Measurements from ENCODE around the gene COA8. TPM values are rescaled to one million over a fixed set of nuclear protein-coding genes. Genes with fewer than 3 reads are reported as not detected.

Gene COA8
- polyA plus RNA-seq, 1 donor from 2014 or later: 169 TPM

GRCh38 chr14:103626146-103626850 is 63.5 kb downstream of the COA8 start:
- no peaks in the 10 kb centered on the region for H3F3A ChIP-seq (ENCODE audit: insufficient read depth, low read length, poor library complexity, severe bottlenecking)
- H3K9me2 ChIP-seq (ENCODE audit: insufficient read depth, low read length): no peaks in the 10 kb centered on the region
- H3K27me3 ChIP-seq (ENCODE audit: insufficient read depth, low read depth, low read length): no peaks in the 10 kb centered on the region
- no peak overlapping the region for H3K4me2 ChIP-seq (ENCODE audit: low read length)
- peaks cover 28% of the 10 kb centered on the region for H3K79me2 ChIP-seq (replicated peaks; ENCODE audit: insufficient read depth, low read length)
- no peaks in the 10 kb centered on the region for H3K36me3 ChIP-seq (ENCODE audit: insufficient read depth, low read length)
- H3K9me3 ChIP-seq (ENCODE audit: low read length): no peaks in the 10 kb centered on the region
- H3K27ac ChIP-seq (ENCODE audit: low read length): no peak overlapping the region
- no peak overlapping the region for H2AFZ ChIP-seq (ENCODE audit: low read depth, low read length)
- no peak overlapping the region for H3K9ac ChIP-seq (ENCODE audit: low read length)
- no peaks in the 10 kb centered on the region for H4K20me1 ChIP-seq (ENCODE audit: insufficient read depth)
- H3K4me3 ChIP-seq (ENCODE audit: low read length): no peak overlapping the region
- TF ChIP-seq EZH2 (IDR thresholded peaks at IDR 0.05; ENCODE audit: borderline replicate concordance, insufficient read depth, low read length, poor library complexity, severe bottlenecking) (no peak), POLR2AphosphoS5 (IDR thresholded peaks at IDR 0.05) (no peak), SMC3 (conservative IDR thresholded peaks at IDR 0.05; ENCODE audit: poor library complexity) (no peak)

GRCh38 chr14:103627073-103628025 is 64.6 kb downstream of the COA8 start:
- Histone ChIP-seq H3K27ac (ENCODE audit: low read length) (no peak overlapping the region), H3K79me2 (replicated peaks; ENCODE audit: insufficient read depth, low read length) (peaks cover 38% of the 10 kb centered on the region), H4K20me1 (ENCODE audit: insufficient read depth) (no peaks in the 10 kb centered on the region), H2AFZ (ENCODE audit: low read depth, low read length) (no peak overlapping the region), H3F3A (ENCODE audit: insufficient read depth, low read length, poor library complexity, severe bottlenecking) (no peaks in the 10 kb centered on the region), H3K4me2 (ENCODE audit: low read length) (no peak overlapping the region), H3K27me3 (ENCODE audit: insufficient read depth, low read depth, low read length) (no peaks in the 10 kb centered on the region), H3K4me3 (ENCODE audit: low read length) (no peak overlapping the region), H3K9me2 (ENCODE audit: insufficient read depth, low read length) (no peaks in the 10 kb centered on the region), H3K36me3 (ENCODE audit: insufficient read depth, low read length) (no peaks in the 10 kb centered on the region), H3K9me3 (ENCODE audit: low read length) (no peaks in the 10 kb centered on the region), H3K9ac (ENCODE audit: low read length) (no peak overlapping the region)
- TF ChIP-seq CTCF (IDR thresholded peaks at IDR 0.05; ENCODE audit: poor library complexity, severe bottlenecking) (no peak), MXI1 (conservative IDR thresholded peaks at IDR 0.05; ENCODE audit: poor library complexity, severe bottlenecking) (no peak), POLR2AphosphoS5 (IDR thresholded peaks at IDR 0.05) (no peak), REST (IDR thresholded peaks at IDR 0.05; ENCODE audit: borderline replicate concordance) (no peak), EP300 (conservative IDR thresholded peaks at IDR 0.05; ENCODE audit: poor library complexity, severe bottlenecking) (no peak), EZH2 (IDR thresholded peaks at IDR 0.05; ENCODE audit: borderline replicate concordance, insufficient read depth, low read length, poor library complexity, severe bottlenecking) (no peak), TAF1 (IDR thresholded peaks at IDR 0.05; ENCODE audit: low read depth) (no peak), RAD21 (conservative IDR thresholded peaks at IDR 0.05) (no peak), SMC3 (conservative IDR thresholded peaks at IDR 0.05; ENCODE audit: poor library complexity) (no peak)
